HG03439 (cell line): Measurements from ENCODE around the gene BAK1.
"Not testable (repeated sequence)": the region's sequence is repeated elsewhere in the genome, so short reads cannot be mapped to it uniquely, and the experiment has no call there.

Experiments
- ATAC-seq: cut with Tn5 transposase; IDR thresholded peaks from one replicate; pipeline ENCODE4 v1.9.1; 2021; ENCODE audit warnings: mild to moderate bottlenecking, moderate library complexity; ENCODE audit not compliant: unreplicated experiment

Gene BAK1

GRCh38 chr6:33609019-33609418 is 28.9 kb upstream of the BAK1 start:
- no peak for ATAC-seq

GRCh38 chr6:33607784-33608161 is 27.7 kb upstream of the BAK1 start:
- ATAC-seq, result no peak

DNA sequence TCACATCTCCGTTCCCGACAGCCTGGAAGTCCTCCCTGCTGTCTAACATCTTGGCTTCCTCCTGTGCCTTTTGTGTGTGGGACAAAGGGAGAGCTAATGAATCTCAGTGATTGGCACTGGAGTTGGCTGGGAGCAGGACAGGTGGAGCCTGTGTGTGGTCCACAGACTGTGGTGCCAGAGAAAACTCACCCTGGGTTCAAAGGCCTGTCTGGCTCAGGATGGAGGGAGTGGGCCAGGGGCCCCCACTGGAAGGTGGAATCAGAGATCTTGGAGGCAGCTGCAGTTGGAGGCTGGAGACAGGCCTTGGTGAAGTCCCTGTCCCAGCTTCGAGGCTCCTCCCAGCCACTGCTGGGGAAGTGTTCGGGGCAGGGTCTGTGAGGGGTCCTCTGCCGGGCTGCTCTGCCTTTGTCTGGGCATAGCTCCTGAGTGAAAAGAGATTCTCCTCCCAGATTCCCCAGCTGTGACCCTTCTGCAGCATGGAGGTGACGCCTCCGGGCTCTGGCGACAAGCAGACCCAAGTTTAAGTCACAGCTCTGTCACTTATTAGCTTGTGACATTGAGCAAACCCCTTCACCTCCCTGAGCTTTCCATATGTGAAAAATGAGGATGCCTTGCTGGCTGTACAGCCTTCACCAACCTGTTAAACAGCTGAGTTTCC is 27.2 kb upstream of the BAK1 start:
- no peak for ATAC-seq

GRCh38 chr6:33606642-33607041 is 26.6 kb upstream of the BAK1 start:
- ATAC-seq, result no peak

GRCh38 chr6:33604941-33605854 is 25.1 kb upstream of the BAK1 start:
- ATAC-seq, result no peak

GRCh38 chr6:33602180-33602579 is 22.1 kb upstream of the BAK1 start:
- no peak for ATAC-seq

DNA sequence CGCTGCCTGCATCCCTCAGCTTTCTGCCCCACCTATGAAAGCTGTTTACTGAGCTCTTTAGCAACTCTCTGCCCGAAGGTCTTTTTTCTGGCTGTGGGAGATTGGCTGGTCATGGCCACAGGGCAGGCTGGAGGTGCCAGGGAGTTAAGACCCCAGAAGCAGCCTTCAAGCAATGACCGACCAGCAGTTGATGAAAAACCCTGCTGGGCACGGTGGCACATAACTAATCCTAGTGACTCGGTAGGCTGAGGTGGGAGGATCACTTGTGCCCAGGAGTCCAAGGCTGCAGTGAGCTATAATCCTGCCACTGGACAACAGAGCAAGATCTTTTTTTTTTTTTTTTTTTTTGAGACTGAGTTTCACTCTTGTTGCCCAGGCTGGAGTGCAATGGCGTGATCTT is 20.7 kb upstream of the BAK1 start:
- ATAC-seq, result no peak

DNA sequence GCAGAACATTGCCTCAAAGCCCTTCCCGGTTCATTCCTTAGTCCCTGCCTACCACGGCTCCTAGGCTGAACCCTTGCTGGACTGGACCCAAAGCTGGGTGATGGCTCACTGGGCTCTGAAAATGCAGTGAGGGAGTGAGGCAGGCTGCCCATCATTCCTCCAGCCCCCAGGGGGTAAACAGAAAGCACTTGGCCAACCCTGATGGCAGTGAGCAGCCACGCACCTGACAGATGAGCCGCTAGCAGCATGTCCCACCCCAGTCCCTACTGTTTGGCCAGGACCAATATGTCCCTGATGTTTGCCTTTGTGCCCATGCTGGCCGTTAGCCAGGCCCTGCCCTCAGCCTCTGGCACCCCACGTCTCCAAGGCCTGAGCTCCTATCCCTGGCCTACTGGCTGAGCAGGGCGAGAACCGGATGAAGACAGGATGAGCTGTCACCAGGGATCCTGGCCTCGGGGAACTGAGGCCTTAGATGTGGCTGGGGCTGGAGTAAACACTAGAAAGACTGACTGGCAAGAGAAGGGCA is 19.4 kb upstream of the BAK1 start:
- ATAC-seq, result no peak

GRCh38 chr6:33597551-33598322 is 17.7 kb upstream of the BAK1 start:
- ATAC-seq, result no peak

DNA sequence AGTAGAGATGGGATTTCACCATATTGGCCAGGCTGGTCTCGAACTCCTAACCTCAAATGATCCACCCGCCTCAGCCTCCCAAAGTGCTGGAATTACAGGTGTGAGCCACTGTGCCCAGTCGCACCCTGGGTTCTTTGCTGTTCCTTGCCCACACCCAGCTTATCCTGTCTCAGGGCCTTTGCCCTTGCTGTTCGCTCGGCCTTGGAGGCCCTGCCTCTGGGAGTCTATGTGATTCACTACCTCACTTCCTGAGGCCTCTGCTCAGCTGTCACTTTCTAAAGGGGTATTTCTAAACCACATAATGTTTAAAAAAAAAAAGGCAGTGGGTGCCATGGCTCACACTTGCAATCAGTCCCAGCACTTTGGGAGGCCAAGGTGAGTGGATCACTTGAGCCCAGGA is 16.8 kb upstream of the BAK1 start:
- not testable (repeated sequence) for ATAC-seq

DNA sequence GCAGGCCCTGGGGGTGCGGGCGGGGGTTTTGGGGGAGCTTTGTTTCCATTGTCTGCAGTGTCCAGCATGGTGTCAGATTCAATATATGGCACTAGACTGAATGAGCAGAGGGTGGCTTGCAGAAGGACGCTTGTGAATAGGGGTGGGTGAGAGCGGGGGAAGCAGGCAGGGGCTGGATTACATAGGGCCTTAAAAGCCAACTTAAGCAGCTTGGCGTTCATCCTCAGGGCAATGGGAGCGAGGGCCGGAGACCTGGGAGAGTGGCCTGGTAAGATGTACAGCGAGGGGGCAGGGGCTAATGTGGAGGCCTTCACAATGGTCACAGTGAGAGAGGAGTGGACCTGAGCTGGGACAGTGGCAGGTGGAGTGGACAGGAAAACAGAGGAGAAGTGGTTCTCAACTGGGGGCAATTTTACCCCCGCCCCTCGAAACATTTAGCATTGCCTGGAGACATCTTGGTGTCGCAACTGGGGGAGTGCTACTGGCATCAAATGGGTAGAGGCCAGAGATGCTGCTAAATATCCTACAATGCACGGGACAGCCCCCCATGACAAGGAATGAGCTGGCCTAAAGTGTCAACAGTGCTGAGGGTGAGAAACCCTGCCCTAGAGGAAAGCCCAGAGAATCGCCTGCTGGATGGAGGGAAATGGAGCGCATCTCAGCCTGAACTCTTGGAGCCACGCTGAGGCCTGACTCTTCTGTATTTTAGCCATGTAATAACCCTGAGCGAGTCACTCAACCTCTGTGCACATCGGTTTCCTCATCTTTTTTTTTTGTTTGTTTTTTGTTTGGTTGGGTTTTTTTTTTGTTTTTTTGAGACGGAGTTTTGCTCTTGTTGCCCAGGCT is 15.1 kb upstream of the BAK1 start:
- ATAC-seq, result no peak

- no peak for ATAC-seq
Observed at GRCh38 chr6:33593414-33593727, 13.3 kb upstream of the BAK1 start.

DNA sequence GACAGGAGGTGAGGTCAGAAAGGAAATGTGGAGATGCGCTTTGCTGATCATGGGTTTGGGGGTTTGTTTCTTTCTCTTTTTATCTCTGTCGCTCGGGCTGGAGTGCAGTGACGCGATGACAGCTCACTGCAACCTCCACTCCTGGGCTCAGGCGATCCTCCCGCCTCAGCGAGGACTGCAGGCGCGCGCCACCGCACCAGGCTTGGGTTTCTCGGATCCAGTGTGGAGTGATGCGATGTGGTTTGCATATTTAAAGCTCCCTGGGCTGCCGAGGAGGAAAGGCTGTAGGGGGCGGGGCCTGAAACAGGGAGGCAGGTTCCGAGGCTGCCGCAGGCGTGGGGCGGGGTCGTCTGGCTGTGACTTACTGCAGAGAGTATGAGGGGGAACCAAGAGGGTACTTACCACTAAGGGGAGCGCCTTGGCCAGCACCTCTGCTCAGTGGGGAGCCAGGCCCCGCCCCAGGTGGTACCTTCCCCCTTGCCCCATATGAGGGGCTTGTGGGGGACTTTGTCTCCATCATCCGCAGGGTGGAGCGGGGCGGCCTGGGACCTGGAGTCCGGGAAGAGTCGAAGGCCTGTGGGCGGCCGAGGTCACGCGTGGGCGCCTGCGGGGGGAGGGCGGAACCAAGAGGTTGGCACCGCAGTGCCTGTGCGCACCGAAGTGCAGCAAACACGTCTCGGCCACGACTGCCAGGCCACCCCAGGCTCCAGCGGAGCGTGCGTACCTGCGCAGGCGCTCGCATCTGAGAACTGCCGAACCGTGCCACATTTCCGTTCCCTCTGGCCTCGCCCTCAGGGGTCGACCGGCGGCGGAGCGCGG is 12.7 kb upstream of the BAK1 start:
- no peak for ATAC-seq

- no peak for ATAC-seq
Observed at GRCh38 chr6:33592280-33592594, 12.2 kb upstream of the BAK1 start.

GRCh38 chr6:33591424-33592032 is 11.5 kb upstream of the BAK1 start:
- no peak for ATAC-seq

DNA sequence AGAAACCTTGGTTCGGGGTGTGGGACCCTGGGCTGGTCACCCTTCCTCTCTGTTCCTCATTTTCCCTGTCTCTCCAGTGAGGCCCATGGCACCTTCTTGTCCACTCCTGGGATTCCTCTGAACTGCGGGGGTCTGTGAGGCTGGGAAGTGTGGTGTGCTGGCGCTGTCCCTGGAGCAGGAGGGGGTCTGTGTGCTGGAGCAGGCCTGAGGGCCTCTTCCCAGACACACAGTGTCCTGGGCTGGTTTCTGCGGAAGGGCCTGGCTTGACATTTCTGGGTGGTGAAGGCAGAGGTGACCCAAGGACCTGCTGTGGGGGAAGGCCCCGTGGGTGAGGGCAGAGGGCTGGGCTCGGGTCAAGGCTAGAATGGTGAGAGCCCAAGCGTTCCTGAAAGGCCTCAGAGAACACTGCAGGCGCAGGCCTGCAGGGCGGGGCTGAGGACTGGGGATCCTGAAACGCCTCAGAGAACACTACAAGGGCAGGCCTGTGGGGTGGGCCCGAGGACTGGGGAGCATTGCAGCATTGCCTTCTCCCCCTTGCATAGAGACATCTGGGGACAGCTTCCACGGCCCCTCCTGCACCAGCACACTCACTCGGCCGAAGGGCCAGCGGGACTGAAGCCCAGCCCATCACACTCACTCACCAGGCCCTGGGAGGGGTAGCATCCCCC is 10.6 kb upstream of the BAK1 start:
- ATAC-seq, result no peak

DNA sequence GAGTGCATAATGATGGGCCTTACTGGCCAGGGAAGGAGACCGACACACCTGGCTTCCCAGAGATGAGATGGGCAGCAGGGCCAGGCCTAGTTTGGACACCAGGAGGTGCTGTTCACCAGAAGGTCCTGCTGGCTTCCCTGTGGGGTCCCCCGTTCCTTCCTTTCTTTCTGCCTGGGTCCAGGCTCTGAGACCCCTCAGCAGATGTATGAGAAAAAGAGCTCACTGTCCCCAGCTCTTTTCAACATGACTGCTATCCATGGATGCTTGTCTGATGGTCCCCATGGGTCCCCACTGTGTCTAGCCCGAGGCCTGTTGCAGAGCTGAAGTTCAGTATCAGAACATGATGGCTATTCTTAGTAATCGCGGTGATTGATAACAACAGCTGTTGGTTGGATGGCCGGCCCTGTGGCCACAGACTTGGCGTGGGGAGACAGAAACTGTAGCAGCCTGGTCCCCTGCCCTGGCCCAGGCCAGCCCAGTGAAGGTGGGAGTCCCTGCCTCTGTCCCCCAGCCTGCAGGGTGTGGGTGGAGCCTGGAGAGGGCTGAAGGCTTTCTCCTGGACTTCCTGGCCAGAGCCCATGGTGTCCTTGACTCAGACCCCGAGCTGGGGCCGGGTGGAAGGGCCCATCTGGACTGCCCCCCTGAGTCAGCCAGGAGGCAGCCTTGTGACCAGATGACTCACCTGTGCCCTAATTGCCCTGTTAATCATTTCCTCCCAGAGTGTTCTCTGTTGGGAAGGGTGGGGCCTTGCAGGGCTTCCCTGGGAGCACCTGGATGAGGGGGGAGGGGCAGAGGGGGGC is 9.9 kb upstream of the BAK1 start:
- no peak for ATAC-seq

DNA sequence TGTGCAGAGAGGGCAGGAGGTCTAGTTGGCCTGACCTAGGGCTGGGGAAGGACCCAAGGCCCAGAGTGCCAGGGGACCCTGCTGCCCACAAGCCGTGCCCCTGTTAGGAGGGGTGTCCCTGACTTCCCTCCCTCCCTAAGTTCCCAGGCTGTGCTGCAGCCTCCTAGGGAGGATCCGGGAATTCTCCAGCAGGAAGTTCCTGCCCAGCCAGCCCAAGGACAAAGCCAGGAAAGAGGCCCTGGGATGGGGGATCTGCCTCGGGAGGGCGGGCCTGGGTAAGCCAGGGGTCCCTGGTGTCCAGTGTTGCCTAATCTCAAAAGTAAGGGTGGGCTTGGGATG is 9.3 kb upstream of the BAK1 start:
- ATAC-seq, result no peak
